Urinary bladder (tissue), 4 donors: ENCODE measurements around the gene SMARCA2. TPM values are rescaled to one million over a fixed set of nuclear protein-coding genes. Genes with fewer than 3 reads are reported as not detected.

Source experiments
- DNase-seq: peaks from one replicate; pipeline ENCODE4 v3.0.0-alpha.2; 2015; ENCODE audit errors: extremely low spot score
- H3K27ac ChIP-seq: one replicate; pipeline ENCODE4 v1.5.1; 2013; ENCODE audit warnings: low read depth, mild to moderate bottlenecking, moderate library complexity
- H3K36me3 ChIP-seq: one replicate; pipeline ENCODE4 v1.6.1; 2013; ENCODE audit warnings: mild to moderate bottlenecking, moderate library complexity; ENCODE audit not compliant: insufficient read depth
- H3K4me1 ChIP-seq: one replicate; pipeline ENCODE4 v1.6.1; 2013; ENCODE audit warnings: mild to moderate bottlenecking, moderate library complexity; ENCODE audit not compliant: insufficient read depth
- H3K4me3 ChIP-seq: one replicate; pipeline ENCODE4 v1.5.1; 2013; ENCODE audit warnings: low read depth, low read length
- WGBS: extraction: QIAGEN DNeasy Blood & Tissue Kit; methylation state at CpG from one replicate; pipeline ENCODE4 v1.1.7; 2013; 5-methylcytosine and 5-hydroxymethylcytosine counted together
- polyA plus RNA-seq: library from polyadenylated mRNA; stranded (reverse); fragments of 200-250 nt; gene quantifications from one replicate; pipeline ENCODE4 v1.2.3, GENCODE V29; 2013
- total RNA-seq: library from RNA; depleted of rRNA; stranded (reverse); fragments of >200 nt; gene quantifications from one replicate; pipeline ENCODE4 v1.2.3, GENCODE V29; 2014
- donor health status: healthy with polysubstance abuse.
- donor health status: healthy.

SMARCA2 gene
- total and polyA plus RNA-seq, 2 donors: 73.2 to 183 TPM

DNA sequence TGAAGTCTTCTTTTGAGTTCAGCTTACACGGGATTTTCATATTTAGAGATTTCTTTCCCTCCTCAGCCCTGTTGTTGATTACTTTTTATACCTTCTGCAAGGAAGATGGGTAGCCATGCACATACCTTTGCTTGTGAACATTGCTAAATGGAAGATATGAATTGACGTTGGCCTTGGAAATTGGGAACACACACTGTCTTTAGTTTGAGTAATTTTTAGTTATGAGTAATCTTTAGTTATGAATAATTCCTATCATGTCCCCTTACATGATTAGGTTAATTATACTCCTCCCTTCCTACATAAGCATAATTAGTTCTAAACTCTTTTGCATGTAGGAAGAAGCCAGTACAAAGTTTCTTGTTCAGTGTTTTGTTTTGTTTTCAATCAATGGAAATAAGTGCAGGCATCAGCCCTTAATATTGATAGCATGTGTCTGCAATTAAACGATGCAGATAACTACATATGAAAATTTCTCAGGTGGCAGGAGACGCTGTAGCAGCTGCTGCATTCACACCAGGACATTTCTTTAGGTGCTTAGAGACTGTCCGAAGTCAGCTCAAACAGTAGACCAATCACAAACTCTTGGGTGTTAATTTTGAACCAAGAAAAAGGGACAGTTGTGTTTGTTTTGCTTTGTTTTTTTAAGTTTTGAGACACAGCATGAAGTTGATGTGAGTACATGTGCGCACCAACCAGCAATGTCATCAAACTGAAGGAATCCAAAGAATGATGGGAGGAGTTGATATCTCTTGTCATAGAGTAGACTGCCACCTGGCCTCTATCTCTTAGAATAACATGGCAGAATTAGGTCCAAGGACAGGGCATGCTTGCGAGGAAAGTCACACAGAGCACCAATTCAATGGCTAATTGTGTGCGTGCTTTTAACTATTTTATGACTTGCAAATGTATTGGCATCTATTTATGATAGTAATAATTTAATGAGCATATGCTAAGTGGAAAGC is 51.4 kb downstream of the SMARCA2 start:
- no peak overlapping the region for H3K4me3 ChIP-seq
- WGBS: 77% methylated on average over 8 of the region's 8 CpGs
- no peaks in the 10 kb centered on the region for H3K4me1 ChIP-seq
- H3K27ac ChIP-seq: no peak overlapping the region
- peaks cover 4% of the 10 kb centered on the region for H3K36me3 ChIP-seq
- DNase-seq: no peak

- H3K4me1 ChIP-seq: no peaks in the 10 kb centered on the region
- 88% methylated on average over 8 of the region's 8 CpGs for WGBS
- no peak for DNase-seq
- peaks cover 1% of the 10 kb centered on the region for H3K36me3 ChIP-seq
- no peak overlapping the region for H3K4me3 ChIP-seq
- H3K27ac ChIP-seq: no peak overlapping the region
These were observed 57.7 kb downstream of the SMARCA2 start for GRCh38 chr9:2072752-2073405.

- Histone ChIP-seq H3K36me3 (peaks cover 5% of the 10 kb centered on the region), H3K4me3 (no peak overlapping the region), H3K27ac (no peak overlapping the region), H3K4me1 (no peaks in the 10 kb centered on the region)
- 69% methylated on average over 2 of the region's 2 CpGs for WGBS
- no peak for DNase-seq
These were observed 67.6 kb downstream of the SMARCA2 start for GRCh38 chr9:2082772-2083171.

- WGBS: 84% methylated on average over 6 of the region's 6 CpGs
- Histone ChIP-seq H3K4me3 (no peak overlapping the region), H3K36me3 (peaks cover 3% of the 10 kb centered on the region), H3K4me1 (no peaks in the 10 kb centered on the region), H3K27ac (no peak overlapping the region)
- no peak for DNase-seq
These were observed 68.3 kb downstream of the SMARCA2 start for GRCh38 chr9:2083479-2083878.

DNA sequence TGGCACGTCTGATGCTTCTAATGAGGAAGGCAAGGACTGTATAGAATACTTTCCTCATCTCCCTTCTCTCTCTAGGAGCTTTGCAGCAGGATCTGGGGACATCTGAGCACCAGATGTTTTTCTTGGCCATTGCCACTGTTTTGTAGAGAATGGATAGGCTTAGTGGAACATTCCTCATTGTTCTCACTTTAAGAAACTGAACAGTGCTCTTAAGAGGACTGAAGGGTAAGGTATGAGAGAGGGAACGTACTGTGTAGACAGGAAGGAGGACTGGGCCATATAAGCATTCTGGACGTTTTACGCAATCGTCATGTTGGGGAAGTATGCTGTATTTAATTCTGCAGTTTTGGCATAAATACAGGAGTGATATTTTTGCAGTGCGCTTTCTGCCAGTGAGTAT is 70.6 kb downstream of the SMARCA2 start:
- Histone ChIP-seq H3K4me3 (no peak overlapping the region), H3K36me3 (peaks cover 4% of the 10 kb centered on the region), H3K4me1 (no peaks in the 10 kb centered on the region), H3K27ac (no peak overlapping the region)
- DNase-seq: no peak
- WGBS: 62% methylated on average over 6 of the region's 6 CpGs

DNA sequence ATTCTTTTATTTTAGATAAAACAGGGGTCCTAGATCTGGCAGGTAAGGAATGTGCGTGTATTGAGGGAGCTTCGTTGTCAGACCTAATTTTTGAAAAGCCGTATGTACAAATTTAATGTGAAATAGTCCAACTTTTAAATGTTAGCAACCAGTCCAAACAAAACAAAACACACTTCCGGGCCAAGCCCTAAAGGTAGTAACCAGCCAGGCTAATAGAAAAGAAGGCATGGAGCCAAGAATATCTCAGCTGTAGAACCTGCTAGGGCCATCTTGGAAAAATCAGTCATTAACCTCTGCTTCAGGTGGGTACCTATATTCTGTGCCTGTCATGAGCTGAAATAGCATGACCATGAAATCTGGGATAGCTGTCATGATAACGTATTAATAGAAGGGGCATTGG is 71.0 kb downstream of the SMARCA2 start:
- H3K27ac ChIP-seq: no peak overlapping the region
- 82% methylated on average over 5 of the region's 5 CpGs for WGBS
- H3K4me1 ChIP-seq: no peaks in the 10 kb centered on the region
- no peak for DNase-seq
- peaks cover 4% of the 10 kb centered on the region for H3K36me3 ChIP-seq
- H3K4me3 ChIP-seq: no peak overlapping the region

DNA sequence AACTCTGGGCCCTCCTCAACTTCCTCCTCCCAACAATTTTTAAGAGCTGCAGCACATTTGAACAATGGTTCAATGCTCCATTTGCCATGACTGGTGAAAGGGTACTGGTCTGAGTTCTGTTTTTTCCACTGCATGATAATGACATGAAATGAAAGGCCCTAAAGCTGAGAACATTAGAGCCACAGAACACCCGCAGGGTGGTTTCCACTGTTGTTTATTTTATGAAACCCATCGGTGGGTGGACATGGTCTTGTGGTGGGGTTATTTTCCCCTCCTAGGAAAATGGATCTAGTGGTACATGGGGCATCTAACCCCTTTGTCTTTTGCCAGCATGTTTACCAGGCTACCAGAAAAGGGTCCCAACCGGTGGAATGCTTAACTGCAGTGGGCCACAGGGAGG is 71.8 kb downstream of the SMARCA2 start:
- Histone ChIP-seq H3K4me1 (no peaks in the 10 kb centered on the region), H3K4me3 (no peak overlapping the region), H3K36me3 (peaks cover 6% of the 10 kb centered on the region), H3K27ac (no peak overlapping the region)
- WGBS: 96% methylated on average over 3 of the region's 3 CpGs
- DNase-seq: no peak

GRCh38 chr9:2087500-2088313 is 72.6 kb downstream of the SMARCA2 start:
- Histone ChIP-seq H3K27ac (no peak overlapping the region), H3K36me3 (peaks cover 6% of the 10 kb centered on the region), H3K4me3 (no peak overlapping the region), H3K4me1 (no peaks in the 10 kb centered on the region)
- 75% methylated on average over 6 of the region's 6 CpGs for WGBS
- DNase-seq: no peak

GRCh38 chr9:2093920-2094597 is 78.9 kb downstream of the SMARCA2 start:
- no peak for DNase-seq
- no peak overlapping the region for H3K27ac ChIP-seq
- WGBS: 54% methylated on average over 2 of the region's 2 CpGs
- no peak overlapping the region for H3K4me3 ChIP-seq
- H3K36me3 ChIP-seq: peaks cover 7% of the 10 kb centered on the region
- no peaks in the 10 kb centered on the region for H3K4me1 ChIP-seq

DNA sequence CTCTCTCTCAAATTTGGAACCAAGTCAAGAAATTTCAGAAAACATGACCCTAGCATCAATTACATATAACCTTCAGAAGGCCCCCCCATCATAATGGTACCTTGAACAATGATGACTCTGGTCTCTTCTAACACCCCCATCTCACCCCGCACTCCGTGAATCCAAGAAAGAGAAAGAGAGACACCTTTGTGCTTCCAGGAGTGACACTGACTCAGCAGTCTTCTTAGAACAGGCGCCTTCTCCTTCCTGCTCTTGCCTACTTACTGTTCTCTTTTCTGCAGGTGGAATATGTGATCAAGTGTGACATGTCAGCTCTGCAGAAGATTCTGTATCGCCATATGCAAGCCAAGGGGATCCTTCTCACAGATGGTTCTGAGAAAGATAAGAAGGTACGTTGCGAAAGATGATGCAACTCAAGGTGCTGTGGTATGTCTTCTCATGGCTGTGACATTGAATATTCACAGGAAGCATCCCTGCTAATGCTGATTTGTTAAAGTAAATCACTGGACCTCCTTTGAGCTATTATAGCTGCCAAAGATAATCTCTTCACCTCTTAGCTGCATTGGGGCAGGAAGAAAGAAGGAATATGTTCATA is 81.3 kb downstream of the SMARCA2 start:
- Histone ChIP-seq H3K4me1 (no peaks in the 10 kb centered on the region), H3K4me3 (no peak overlapping the region), H3K36me3 (peaks cover 5% of the 10 kb centered on the region), H3K27ac (no peak overlapping the region)
- 92% methylated on average over 6 of the region's 6 CpGs for WGBS
- no peak for DNase-seq

DNA sequence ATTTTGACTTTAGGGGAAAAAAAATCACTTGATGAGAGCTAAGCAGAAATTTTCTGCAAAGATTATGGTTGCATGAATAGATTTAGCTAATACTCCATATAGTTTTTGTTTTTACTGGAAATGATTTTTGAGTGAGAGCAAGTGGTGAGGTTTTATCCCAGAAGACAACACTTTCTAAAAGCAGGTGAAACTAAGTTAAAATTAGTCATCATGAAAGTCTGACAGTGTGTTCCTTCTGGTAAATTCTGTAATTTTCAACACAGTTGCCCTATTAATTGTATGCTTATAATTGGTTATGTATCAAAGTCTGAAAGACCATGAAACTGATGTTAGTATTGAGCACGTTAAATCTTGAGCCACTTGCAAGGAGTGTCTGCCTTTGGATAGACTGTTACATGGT is 91.5 kb downstream of the SMARCA2 start:
- WGBS: 97% methylated on average over 1 of the region's 1 CpG
- H3K36me3 ChIP-seq: peaks cover 7% of the 10 kb centered on the region
- H3K4me1 ChIP-seq: no peaks in the 10 kb centered on the region
- DNase-seq: no peak
- H3K27ac ChIP-seq: no peak overlapping the region
- H3K4me3 ChIP-seq: no peak overlapping the region

- Histone ChIP-seq H3K36me3 (peaks cover 4% of the 10 kb centered on the region), H3K4me1 (no peaks in the 10 kb centered on the region), H3K27ac (no peak overlapping the region), H3K4me3 (no peak overlapping the region)
- 89% methylated on average over 5 of the region's 5 CpGs for WGBS
- DNase-seq: no peak
These were observed 92.8 kb downstream of the SMARCA2 start for GRCh38 chr9:2107906-2108451.
